ENCODE data around the gene SUSD1. TPM values are rescaled to one million over a fixed set of nuclear protein-coding genes. Genes with fewer than 3 reads are reported as not detected.

Gene SUSD1
- total and polyA plus RNA-seq, 2 of the 13 experiments (the other 11 are each of a cell fraction or from before 2014, with no cell fraction given): 25.9 to 32.3 TPM

GRCh38 chr9:112149211-112149610 is 25.9 kb downstream of the SUSD1 start:
- no peak overlapping the region for H3K4me3 ChIP-seq (replicated peaks in 1 of 3; ENCODE audit: insufficient read depth in 1 of 3, low read depth in 2 of 3, low read length in 3 of 3)
- TSS peak; percentile 24 for BruUV-seq (replicated peaks)
- in situ Hi-C loops (cut with HindIII; ENCODE audit: extremely low pct_ligation_motif_present, low pct_unique_long_range_greater_than_20kb): no loop called here
- no peak overlapping the region for H2AFZ ChIP-seq (ENCODE audit: low read length)
- FAIRE-seq: no peak
- intact Hi-C loops (cut with micrococcal nuclease; ENCODE audit: unreplicated experiment): no loop called here
- DNase-seq (ENCODE audit: low spot score): no peak
- no peaks in the 10 kb centered on the region for H4K20me1 ChIP-seq (ENCODE audit: insufficient read depth, low read length)
- H3K79me2 ChIP-seq (ENCODE audit: insufficient read depth, low read length): no peaks in the 10 kb centered on the region
- CTCF ChIA-PET (ENCODE audit: low intra/inter-chr PET ratio, low total read pairs): no interaction called here
- no peaks in the 10 kb centered on the region for H3K27me3 ChIP-seq (ENCODE audit: control insufficient read depth in 1 of 2, insufficient read depth in 2 of 2, low read length in 2 of 2)
- no peak overlapping the region for H3K9ac ChIP-seq (ENCODE audit: insufficient read depth, low read depth, low read length)
- H3K36me3 ChIP-seq (replicated peaks in 1 of 2; ENCODE audit: control insufficient read depth in 1 of 2, insufficient read depth in 2 of 2, low read length in 2 of 2): peaks cover 4 to 15% of the 10 kb centered on the region in 2 experiments; a peak in 3 of 5 replicates
- H3K9me3 ChIP-seq (ENCODE audit: low read length): no peaks in the 10 kb centered on the region
- no peak for ATAC-seq
- POLR2A ChIA-PET: no interaction called here
- 94% methylated on average over 10 of the region's 10 CpGs for WGBS (ENCODE audit: low lambda C conversion rate)
- H3K4me2 ChIP-seq (ENCODE audit: low read depth, low read length): no peak overlapping the region
- H3K4me1 ChIP-seq (ENCODE audit: insufficient read depth, low read length): peaks cover 11% of the 10 kb centered on the region
- H3K27ac ChIP-seq (ENCODE audit: extremely low read length, insufficient read depth, low read length): no peak overlapping the region
- no peak for TF ChIP-seq DRAP1 (CRISPR knock-in tag; IDR thresholded peaks at IDR 0.05)
- no peak for TF ChIP-seq PTBP1 (IDR thresholded peaks at IDR 0.05; ENCODE audit: low read depth, low read length, poor library complexity, severe bottlenecking)
- TF ChIP-seq, protein P1, sequence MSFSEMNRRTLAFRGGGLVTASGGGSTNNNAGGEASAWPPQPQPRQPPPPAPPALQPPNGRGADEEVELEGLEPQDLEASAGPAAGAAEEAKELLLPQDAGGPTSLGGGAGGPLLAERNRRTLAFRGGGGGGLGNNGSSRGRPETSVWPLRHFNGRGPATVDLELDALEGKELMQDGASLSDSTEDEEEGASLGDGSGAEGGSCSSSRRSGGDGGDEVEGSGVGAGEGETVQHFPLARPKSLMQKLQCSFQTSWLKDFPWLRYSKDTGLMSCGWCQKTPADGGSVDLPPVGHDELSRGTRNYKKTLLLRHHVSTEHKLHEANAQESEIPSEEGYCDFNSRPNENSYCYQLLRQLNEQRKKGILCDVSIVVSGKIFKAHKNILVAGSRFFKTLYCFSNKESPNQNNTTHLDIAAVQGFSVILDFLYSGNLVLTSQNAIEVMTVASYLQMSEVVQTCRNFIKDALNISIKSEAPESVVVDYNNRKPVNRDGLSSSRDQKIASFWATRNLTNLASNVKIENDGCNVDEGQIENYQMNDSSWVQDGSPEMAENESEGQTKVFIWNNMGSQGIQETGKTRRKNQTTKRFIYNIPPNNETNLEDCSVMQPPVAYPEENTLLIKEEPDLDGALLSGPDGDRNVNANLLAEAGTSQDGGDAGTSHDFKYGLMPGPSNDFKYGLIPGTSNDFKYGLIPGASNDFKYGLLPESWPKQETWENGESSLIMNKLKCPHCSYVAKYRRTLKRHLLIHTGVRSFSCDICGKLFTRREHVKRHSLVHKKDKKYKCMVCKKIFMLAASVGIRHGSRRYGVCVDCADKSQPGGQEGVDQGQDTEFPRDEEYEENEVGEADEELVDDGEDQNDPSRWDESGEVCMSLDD (CRISPR knock-in tag; IDR thresholded peaks at IDR 0.05; ENCODE audit: borderline replicate concordance): no peak
- no peak for TF ChIP-seq MAZ (IDR thresholded peaks at IDR 0.05; ENCODE audit: borderline replicate concordance, low read depth, low read length)
- TF ChIP-seq MAZ (CRISPR knock-in tag; IDR thresholded peaks at IDR 0.05; ENCODE audit: low read depth): no peak
- TF ChIP-seq TOE1 (CRISPR knock-in tag; IDR thresholded peaks at IDR 0.05): no peak
- TF ChIP-seq ATF7 (IDR thresholded peaks at IDR 0.05): no peak
- no peak for TF ChIP-seq ATF7 (CRISPR knock-in tag; IDR thresholded peaks at IDR 0.05)
- TF ChIP-seq ELF4 (CRISPR knock-in tag; IDR thresholded peaks at IDR 0.05; ENCODE audit: borderline replicate concordance): no peak
- TF ChIP-seq SNAPC5 (CRISPR knock-in tag; IDR thresholded peaks at IDR 0.05; ENCODE audit: borderline replicate concordance): no peak
- TF ChIP-seq, protein P2, sequence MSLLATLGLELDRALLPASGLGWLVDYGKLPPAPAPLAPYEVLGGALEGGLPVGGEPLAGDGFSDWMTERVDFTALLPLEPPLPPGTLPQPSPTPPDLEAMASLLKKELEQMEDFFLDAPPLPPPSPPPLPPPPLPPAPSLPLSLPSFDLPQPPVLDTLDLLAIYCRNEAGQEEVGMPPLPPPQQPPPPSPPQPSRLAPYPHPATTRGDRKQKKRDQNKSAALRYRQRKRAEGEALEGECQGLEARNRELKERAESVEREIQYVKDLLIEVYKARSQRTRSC (CRISPR knock-in tag; IDR thresholded peaks at IDR 0.05; ENCODE audit: low read depth): no peak
- TF ChIP-seq AFF4 (CRISPR knock-in tag; IDR thresholded peaks at IDR 0.05): no peak
- no peak for TF ChIP-seq ZNF576 (CRISPR knock-in tag; IDR thresholded peaks at IDR 0.05)
- no peak for TF ChIP-seq NFATC3 (CRISPR knock-in tag; IDR thresholded peaks at IDR 0.05)
- TF ChIP-seq ZBTB3 (CRISPR knock-in tag; IDR thresholded peaks at IDR 0.05; ENCODE audit: borderline replicate concordance, low read depth): no peak
- no peak for TF ChIP-seq ZNF605 (CRISPR knock-in tag; IDR thresholded peaks at IDR 0.05)
- TF ChIP-seq ATF3 (CRISPR knock-in tag; IDR thresholded peaks at IDR 0.05): no peak

All from HepG2 (cell line).